CD14-positive monocyte (primary cell): ENCODE results near the gene TNNI3K. TPM values are rescaled to one million over a fixed set of nuclear protein-coding genes. Genes with fewer than 3 reads are reported as not detected.

Source experiments
- DNase-seq, 3 donors: peaks; one replicate each; pipeline ENCODE4 v3.0.0-alpha.2; 2011 to 2022
- H2AFZ ChIP-seq: 2 replicates; pipeline ENCODE4 v1.6.0; 2012; ENCODE audit warnings: mild to moderate bottlenecking, low read depth, low read length, inconsistent platforms; ENCODE audit not compliant: insufficient read depth, poor library complexity, severe bottlenecking
- H3K27ac ChIP-seq, 2 donors: 1 replicate in 1 of 2; 2 replicates in 1 of 2; pipeline ENCODE4 v1.5.1; 2012 to 2013; ENCODE audit warnings: low read length in 2 of 2, control low read depth in 1 of 2, inconsistent platforms in 1 of 2, low read depth in 1 of 2, mild to moderate bottlenecking in 1 of 2
- H3K27me3 ChIP-seq, 2 donors: one replicate each; pipeline versions ENCODE4 v1.6.0 to v1.6.1; 2011 to 2013; ENCODE audit warnings: low read length in 2 of 2; ENCODE audit not compliant: control insufficient read depth in 2 of 2, insufficient read depth in 2 of 2
- H3K36me3 ChIP-seq, 2 donors: replicated peaks in 1 of 2; 1 replicate in 1 of 2; 2 replicates in 1 of 2; pipeline versions ENCODE4 v1.5.1 to v1.6.1; 2012 to 2013; ENCODE audit warnings: low read length in 2 of 2, control low read depth in 1 of 2, inconsistent platforms in 1 of 2, mild to moderate bottlenecking in 1 of 2; ENCODE audit not compliant: insufficient read depth in 2 of 2, control insufficient read depth in 1 of 2
- H3K4me1 ChIP-seq, 2 donors: 1 replicate in 1 of 2; 2 replicates in 1 of 2; pipeline versions ENCODE4 v1.5.1 to v1.6.1; 2012 to 2013; ENCODE audit warnings: low read length in 2 of 2, control low read depth in 1 of 2, inconsistent platforms in 1 of 2, mild to moderate bottlenecking in 1 of 2, moderate library complexity in 1 of 2; ENCODE audit not compliant: insufficient read depth in 2 of 2, control insufficient read depth in 1 of 2
- H3K4me2 ChIP-seq: replicated peaks from 2 replicates; pipeline ENCODE3; 2012; ENCODE audit warnings: low read length, moderate library complexity, mild to moderate bottlenecking; ENCODE audit not compliant: poor library complexity, severe bottlenecking; ENCODE audit errors: extremely low read depth
- H3K4me3 ChIP-seq, 3 experiments: fragments of 200-600 bp in 1 of 3; sonication (generic) in 1 of 3; replicated peaks in 1 of 3; 1 replicate in 2 of 3; 2 replicates in 1 of 3; pipeline ENCODE4 v1.5.1; 2011 to 2013; ENCODE audit warnings: low read length in 3 of 3, mild to moderate bottlenecking in 3 of 3, control low read depth in 2 of 3, low read depth in 2 of 3, inconsistent platforms in 1 of 3, moderate library complexity in 1 of 3
- H3K79me2 ChIP-seq: 2 replicates; pipeline ENCODE4 v1.6.0; 2012; ENCODE audit warnings: mild to moderate bottlenecking, control low read depth, inconsistent platforms, low read length, moderate library complexity; ENCODE audit not compliant: insufficient read depth
- H3K9ac ChIP-seq: 2 replicates; pipeline ENCODE4 v1.6.0; 2017; ENCODE audit warnings: low read length, mild to moderate bottlenecking; ENCODE audit not compliant: insufficient read depth, poor library complexity, severe bottlenecking
- H3K9me3 ChIP-seq, 2 donors: replicated peaks in 1 of 2; 1 replicate in 1 of 2; 2 replicates in 1 of 2; pipeline versions ENCODE4 v1.5.1 to v1.6.1; 2012 to 2013; ENCODE audit warnings: low read length in 2 of 2, control low read depth in 1 of 2; ENCODE audit not compliant: control insufficient read depth in 1 of 2, insufficient read depth in 1 of 2
- H4K20me1 ChIP-seq: 2 replicates; pipeline ENCODE4 v1.6.0; 2012; ENCODE audit warnings: mild to moderate bottlenecking, low read length, control low read depth, moderate library complexity; ENCODE audit not compliant: insufficient read depth
- H3K27ac Mint-ChIP-seq, 7 donors: one replicate each; pipeline ENCODE4 v1.8.0; 2020; ENCODE audit warnings: mild to moderate bottlenecking in 7 of 7, mixed read lengths in 7 of 7, moderate library complexity in 6 of 7, inconsistent platforms in 2 of 7
- H3K27me3 Mint-ChIP-seq, 3 donors: one replicate each; pipeline ENCODE4 v1.8.0; 2021 to 2022; ENCODE audit warnings: low read depth in 3 of 3, mild to moderate bottlenecking in 3 of 3, mixed read lengths in 3 of 3, moderate library complexity in 3 of 3, inconsistent platforms in 1 of 3
- H3K36me3 Mint-ChIP-seq, 2 donors: one replicate each; pipeline ENCODE4 v1.8.0; 2020; ENCODE audit warnings: mixed read lengths in 2 of 2, inconsistent platforms in 1 of 2, mild to moderate bottlenecking in 1 of 2
- H3K4me1 Mint-ChIP-seq: one replicate; pipeline ENCODE4 v1.8.0; 2020; ENCODE audit warnings: mild to moderate bottlenecking, mixed read lengths
- H3K4me3 Mint-ChIP-seq, 2 donors: one replicate each; pipeline ENCODE4 v1.8.0; 2020; ENCODE audit warnings: mild to moderate bottlenecking in 2 of 2, mixed read lengths in 2 of 2, moderate library complexity in 1 of 2
- H3K9me3 Mint-ChIP-seq, 7 donors: one replicate each; pipeline ENCODE4 v1.8.0; 2020 to 2022; ENCODE audit warnings: mixed read lengths in 7 of 7, mild to moderate bottlenecking in 6 of 7, moderate library complexity in 6 of 7, inconsistent platforms in 2 of 7
- WGBS: methylation state at CpG from one replicate; pipeline ENCODE4 v1.1.5; 2013; ENCODE audit warnings: missing lambda C conversion rate; ENCODE audit not compliant: insufficient coverage; 5-methylcytosine and 5-hydroxymethylcytosine counted together
- intact Hi-C, 2 donors: fragments of 100-400 bp; cut with micrococcal nuclease; formaldehyde crosslinking; loops; one replicate each; pipeline versions ENCODE4 v1.15.0 to v1.15.1; 2023
- polyA plus RNA-seq, 3 donors: library from polyadenylated mRNA; depleted of rRNA in 1 of 3; unstranded in 2 of 3; stranded (reverse) in 1 of 3; fragments of 300-500 nt in 2 of 3; fragments of >200 nt in 1 of 3; fragmentation: Illumina TruSeq in 2 of 3; gene quantifications; 1 replicate in 2 of 3; 2 replicates in 1 of 3; pipeline ENCODE4 v1.2.3, GENCODE V29; 2012 to 2021
- TF ChIP-seq, protein P1 (sequence below): fragments of 200-600 bp; IDR thresholded peaks from one replicate; pipeline ENCODE4 v1.8.0; 2022; ENCODE audit warnings: antibody characterized with exemption, mild to moderate bottlenecking

The TNNI3K gene
- polyA plus RNA-seq, 3 donors = 0.51 TPM; not detected in 2

DNA sequence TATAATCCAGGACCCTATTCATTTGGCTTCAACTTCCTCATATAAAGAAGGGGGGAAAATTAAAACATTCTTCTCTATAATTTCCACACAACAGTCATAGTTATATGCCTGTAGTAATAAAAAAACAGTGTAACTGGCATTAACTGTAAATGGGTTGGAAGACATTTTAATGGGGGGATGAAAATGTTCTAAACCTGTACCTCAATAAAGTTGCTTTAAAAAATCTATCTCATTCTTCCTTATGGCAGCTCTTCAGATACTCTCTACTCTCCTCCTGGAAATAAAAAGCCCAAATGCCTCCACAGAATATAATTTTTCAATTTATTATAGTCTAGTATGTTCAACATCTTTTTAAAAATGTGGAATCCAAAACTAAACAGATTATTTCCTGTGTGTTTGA lies 39.8 kb upstream of the TNNI3K start:
- no peak overlapping the region for H3K27ac Mint-ChIP-seq
- Histone ChIP-seq H4K20me1 (no peaks in the 10 kb centered on the region), H3K36me3 (no peaks in the 10 kb centered on the region), H3K79me2 (peaks cover 9% of the 10 kb centered on the region), H3K27ac (no peak overlapping the region), H2AFZ (no peak overlapping the region), H3K27me3 (no peaks in the 10 kb centered on the region), H3K9ac (no peak overlapping the region), H3K4me2 (no peak overlapping the region), H3K4me1 (peaks cover 14 to 24% of the 10 kb centered on the region in 2 donors), H3K4me3 (no peak overlapping the region), H3K9me3 (no peaks in the 10 kb centered on the region)
- H3K4me3 Mint-ChIP-seq = no peak overlapping the region
- TF ChIP-seq, protein P1, sequence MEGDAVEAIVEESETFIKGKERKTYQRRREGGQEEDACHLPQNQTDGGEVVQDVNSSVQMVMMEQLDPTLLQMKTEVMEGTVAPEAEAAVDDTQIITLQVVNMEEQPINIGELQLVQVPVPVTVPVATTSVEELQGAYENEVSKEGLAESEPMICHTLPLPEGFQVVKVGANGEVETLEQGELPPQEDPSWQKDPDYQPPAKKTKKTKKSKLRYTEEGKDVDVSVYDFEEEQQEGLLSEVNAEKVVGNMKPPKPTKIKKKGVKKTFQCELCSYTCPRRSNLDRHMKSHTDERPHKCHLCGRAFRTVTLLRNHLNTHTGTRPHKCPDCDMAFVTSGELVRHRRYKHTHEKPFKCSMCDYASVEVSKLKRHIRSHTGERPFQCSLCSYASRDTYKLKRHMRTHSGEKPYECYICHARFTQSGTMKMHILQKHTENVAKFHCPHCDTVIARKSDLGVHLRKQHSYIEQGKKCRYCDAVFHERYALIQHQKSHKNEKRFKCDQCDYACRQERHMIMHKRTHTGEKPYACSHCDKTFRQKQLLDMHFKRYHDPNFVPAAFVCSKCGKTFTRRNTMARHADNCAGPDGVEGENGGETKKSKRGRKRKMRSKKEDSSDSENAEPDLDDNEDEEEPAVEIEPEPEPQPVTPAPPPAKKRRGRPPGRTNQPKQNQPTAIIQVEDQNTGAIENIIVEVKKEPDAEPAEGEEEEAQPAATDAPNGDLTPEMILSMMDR = no peak
- no peak for DNase-seq
- H3K9me3 Mint-ChIP-seq = peaks cover 0 to 2% (median 0%) of the 10 kb centered on the region in 7 donors
- peaks cover 19% of the 10 kb centered on the region for H3K4me1 Mint-ChIP-seq
- H3K27me3 Mint-ChIP-seq = peaks cover 0 to 4% (median 0%) of the 10 kb centered on the region in 3 donors
- intact Hi-C loops = no loop called here
- peaks cover 2 to 3% of the 10 kb centered on the region in 2 donors for H3K36me3 Mint-ChIP-seq

DNA sequence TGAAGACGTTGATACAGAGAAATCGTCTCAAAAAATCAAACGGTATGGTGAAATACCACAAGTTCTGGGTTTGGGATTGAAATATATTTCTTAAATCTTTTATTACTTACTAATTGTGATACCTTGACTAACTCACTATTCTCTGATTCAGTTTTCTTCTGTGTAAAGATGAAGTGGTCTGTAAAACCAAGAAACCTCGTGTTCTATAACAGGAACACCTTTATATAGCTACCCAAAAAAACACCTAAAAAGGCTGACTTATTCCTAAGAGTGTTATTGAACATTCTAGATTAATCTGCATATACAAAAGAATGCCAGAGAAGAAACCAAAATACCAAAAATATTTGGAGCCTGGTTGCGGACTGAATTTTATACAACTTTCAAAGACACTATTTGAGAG lies 37.9 kb upstream of the TNNI3K start:
- WGBS = no CpG with 5 or more reads among the region's 5 CpGs
- Histone ChIP-seq H3K4me1 (peaks cover 14 to 24% of the 10 kb centered on the region in 2 donors), H3K9me3 (no peaks in the 10 kb centered on the region), H3K4me2 (peak overlapping the region; percentile 79), H3K4me3 (peak overlapping the region; percentile 75 to 89 (median 88)), H2AFZ (peak overlapping the region; percentile 94), H4K20me1 (no peaks in the 10 kb centered on the region), H3K9ac (peak overlapping the region; percentile 78), H3K27ac (peak overlapping the region in 1 of 2 donors; percentile 93), H3K79me2 (peaks cover 9% of the 10 kb centered on the region), H3K27me3 (no peaks in the 10 kb centered on the region), H3K36me3 (peaks cover 15 to 17% of the 10 kb centered on the region in 2 donors)
- no peak for DNase-seq
- H3K4me1 Mint-ChIP-seq = peaks cover 19% of the 10 kb centered on the region
- TF ChIP-seq, protein P1 = no peak
- H3K27me3 Mint-ChIP-seq = peaks cover 0 to 4% (median 0%) of the 10 kb centered on the region in 3 donors
- H3K4me3 Mint-ChIP-seq = peak overlapping the region; percentile 93 to 96
- H3K27ac Mint-ChIP-seq = peak overlapping the region; percentile 93 to 99 (median 98)
- H3K36me3 Mint-ChIP-seq = peaks cover 17 to 21% of the 10 kb centered on the region in 2 donors
- H3K9me3 Mint-ChIP-seq = peaks cover 0 to 2% (median 0%) of the 10 kb centered on the region in 7 donors
- intact Hi-C loops = no loop called here
